GM23338 (cell line): ENCODE results near the gene NFXL1. TPM values are rescaled to one million over a fixed set of nuclear protein-coding genes. Genes with fewer than 3 reads are reported as not detected.

Experiments
- ATAC-seq: fragments of 200-7000 bp; cut with Tn5 transposase; 3 replicates; pipeline ENCODE4 v1.9.1; 2020
- DNase-seq: peaks from one replicate; pipeline ENCODE4 v3.0.0-alpha.2; 2015; ENCODE audit warnings: low spot score
- H2AFZ ChIP-seq: fragments of 200-600 bp; sonication (generic); 2 replicates; pipeline ENCODE4 v1.8.0; 2016; ENCODE audit warnings: antibody characterized with exemption, mild to moderate bottlenecking, moderate library complexity
- H3F3A ChIP-seq: fragments of 200-600 bp; sonication (generic); replicated peaks from 2 replicates; pipeline ENCODE4 v1.8.0; 2017; ENCODE audit warnings: antibody characterized with exemption, mixed run types, low read depth
- H3K27ac ChIP-seq: fragments of 200-600 bp; sonication (generic); 2 replicates; pipeline ENCODE4 v1.6.1; 2016; ENCODE audit warnings: low read depth
- H3K27me3 ChIP-seq: fragments of 200-600 bp; sonication (generic); 2 replicates; pipeline ENCODE4 v1.8.0; 2016; ENCODE audit warnings: mild to moderate bottlenecking, mixed run types, moderate library complexity; ENCODE audit not compliant: insufficient read depth
- H3K36me3 ChIP-seq: fragments of 200-600 bp; sonication (generic); 2 replicates; pipeline ENCODE4 v1.8.0; 2016; ENCODE audit warnings: mild to moderate bottlenecking; ENCODE audit not compliant: insufficient read depth
- H3K4me1 ChIP-seq: fragments of 200-600 bp; sonication (generic); 2 replicates; pipeline ENCODE4 v1.8.0; 2016; ENCODE audit warnings: mild to moderate bottlenecking, moderate library complexity; ENCODE audit not compliant: insufficient read depth
- H3K4me2 ChIP-seq: fragments of 200-600 bp; sonication (generic); 2 replicates; pipeline ENCODE4 v1.7.1; 2017; ENCODE audit warnings: mixed run types
- H3K4me3 ChIP-seq: fragments of 200-600 bp; sonication (generic); 2 replicates; pipeline ENCODE4 v1.6.1; 2016; ENCODE audit warnings: mixed run types
- H3K79me2 ChIP-seq: fragments of 200-600 bp; sonication (generic); replicated peaks from 2 replicates; pipeline ENCODE4 v1.8.0; 2017; ENCODE audit warnings: mild to moderate bottlenecking; ENCODE audit not compliant: insufficient read depth
- H3K9me2 ChIP-seq: fragments of 200-600 bp; sonication (generic); 2 replicates; pipeline ENCODE4 v1.8.0; 2017; ENCODE audit not compliant: insufficient read depth
- H4K20me1 ChIP-seq: fragments of 200-600 bp; sonication (generic); replicated peaks from 2 replicates; pipeline ENCODE4 v1.8.0; 2017; ENCODE audit warnings: mild to moderate bottlenecking; ENCODE audit not compliant: insufficient read depth
- H3K27ac Mint-ChIP-seq: 2 replicates; pipeline ENCODE4 v1.8.0; 2020; ENCODE audit warnings: inconsistent platforms, mild to moderate bottlenecking, moderate library complexity, mixed read lengths
- H3K27me3 Mint-ChIP-seq: 3 replicates; pipeline ENCODE4 v1.8.0; 2022; ENCODE audit warnings: low read depth, mild to moderate bottlenecking, moderate library complexity, mixed read lengths, inconsistent platforms; ENCODE audit not compliant: insufficient read depth, poor library complexity
- H3K36me3 Mint-ChIP-seq: 3 replicates; pipeline ENCODE4 v1.8.0; 2021; ENCODE audit warnings: low read depth, mild to moderate bottlenecking, inconsistent platforms, moderate library complexity, mixed read lengths
- H3K4me1 Mint-ChIP-seq: 3 replicates; pipeline ENCODE4 v1.8.0; 2020; ENCODE audit warnings: mild to moderate bottlenecking, inconsistent platforms, mixed read lengths
- H3K4me3 Mint-ChIP-seq: 3 replicates; pipeline ENCODE4 v1.8.0; 2021; ENCODE audit warnings: moderate library complexity, mild to moderate bottlenecking, inconsistent platforms, mixed read lengths
- H3K9me3 Mint-ChIP-seq: 3 replicates; pipeline ENCODE4 v1.8.0; 2020; ENCODE audit warnings: moderate library complexity, mild to moderate bottlenecking, inconsistent platforms, mixed read lengths
- ETS1 ChIP-seq: IDR thresholded peaks from 2 replicates; pipeline ENCODE4 v1.6.1; 2016; ENCODE audit warnings: antibody characterized with exemption
- EZH2 ChIP-seq: fragments of 200-600 bp; sonication (generic); IDR thresholded peaks from one replicate; pipeline ENCODE4 v1.8.0; 2017; ENCODE audit warnings: antibody characterized with exemption, mild to moderate bottlenecking, low read depth; ENCODE audit not compliant: unreplicated experiment
- EZH2phosphoT487 ChIP-seq: fragments of 200-600 bp; sonication (generic); IDR thresholded peaks from one replicate; pipeline ENCODE4 v1.8.1; 2018; ENCODE audit warnings: antibody characterized with exemption; ENCODE audit not compliant: unreplicated experiment
- JUNB ChIP-seq: IDR thresholded peaks from one replicate; pipeline ENCODE4 v1.6.1; 2016; ENCODE audit warnings: antibody characterized with exemption; ENCODE audit not compliant: unreplicated experiment
- POLR2AphosphoS5 ChIP-seq: IDR thresholded peaks from 2 replicates; pipeline ENCODE4 v1.6.1; 2016; ENCODE audit warnings: antibody characterized with exemption, low read depth
- STAT1 ChIP-seq: IDR thresholded peaks from one replicate; pipeline ENCODE4 v1.6.1; 2016; ENCODE audit warnings: antibody characterized with exemption; ENCODE audit not compliant: unreplicated experiment
- ZNF114 ChIP-seq: fragments of 250-450 bp; sonication (Bioruptor Pico); IDR thresholded peaks from 2 replicates; pipeline ENCODE4 v1.5.0; 2020; ENCODE audit warnings: mild to moderate bottlenecking, moderate library complexity
- ZNF462 ChIP-seq: fragments of 250-450 bp; sonication (Bioruptor Pico); IDR thresholded peaks from 2 replicates; pipeline ENCODE4 v1.5.0; 2020; ENCODE audit warnings: mild to moderate bottlenecking, moderate library complexity
- polyA plus RNA-seq: library from polyadenylated mRNA; unstranded; fragments of >200 nt; fragmentation: Nextera tagmentation; extraction: Ambion mirVana; gene quantifications from 2 replicates; pipeline ENCODE4 v1.2.1, GENCODE V29; 2016
- total RNA-seq: library from RNA; depleted of rRNA; stranded (reverse); fragments of >200 nt; shearing (Covaris generic); gene quantifications from 2 replicates; pipeline ENCODE4 v1.2.3, GENCODE V29; 2014

NFXL1 gene
- total and polyA plus RNA-seq, 2 experiments from 2014 or later = 19.4 to 31.7 TPM

DNA sequence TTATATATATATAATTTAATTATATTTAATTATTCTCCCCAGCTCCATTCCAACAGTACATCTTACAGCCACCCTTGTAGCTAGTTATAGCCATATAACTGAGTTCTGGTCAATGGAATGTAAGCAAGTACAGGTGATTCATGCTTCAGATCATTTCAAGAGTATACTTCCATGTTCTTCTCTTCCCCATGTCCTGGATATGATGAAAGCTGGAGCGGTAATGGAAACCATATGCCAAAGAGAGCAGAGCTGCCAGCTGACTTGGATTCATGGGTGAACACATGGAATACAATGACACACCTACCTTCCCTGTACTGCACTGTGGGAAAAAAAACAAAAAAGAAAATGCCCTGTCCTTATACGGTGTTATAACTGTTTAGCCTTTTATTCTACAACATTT is 59.0 kb downstream of the NFXL1 start (continued):
- TF ChIP-seq ZNF462 (CRISPR knock-in tag) = no peak

- Histone ChIP-seq H3K9me2 (no peaks in the 10 kb centered on the region), H3K36me3 (peaks cover 13% of the 10 kb centered on the region), H2AFZ (no peak overlapping the region), H3K27ac (no peak overlapping the region), H3K4me2 (no peak overlapping the region), H3K4me1 (no peaks in the 10 kb centered on the region), H4K20me1 (no peaks in the 10 kb centered on the region), H3F3A (no peaks in the 10 kb centered on the region), H3K27me3 (no peaks in the 10 kb centered on the region), H3K79me2 (no peaks in the 10 kb centered on the region), H3K4me3 (no peak overlapping the region)
- no peak overlapping the region for H3K27ac Mint-ChIP-seq
- no peaks in the 10 kb centered on the region for H3K9me3 Mint-ChIP-seq
- H3K4me3 Mint-ChIP-seq = no peak overlapping the region
- DNase-seq = no peak
- no peak for ATAC-seq
- no peaks in the 10 kb centered on the region for H3K4me1 Mint-ChIP-seq
- peaks cover 46% of the 10 kb centered on the region for H3K36me3 Mint-ChIP-seq
- no peaks in the 10 kb centered on the region for H3K27me3 Mint-ChIP-seq
- TF ChIP-seq EZH2 (no peak), JUNB (no peak), ZNF462 (CRISPR knock-in tag) (no peak), POLR2AphosphoS5 (no peak), EZH2phosphoT487 (no peak), STAT1 (no peak), ZNF114 (CRISPR knock-in tag) (no peak), ETS1 (no peak)
Observed at GRCh38 chr4:47852136-47852535, 62.2 kb downstream of the NFXL1 start.
